ENCODE results near the gene EHD2.
A peak's percentile ranks its signal among the peaks of the same experiment; 100 is the strongest.

EHD2 gene

GRCh38 chr19:47695533-47696262 lies 17.5 kb upstream of the EHD2 start:
- H3K4me3 ChIP-seq (ENCODE audit: control insufficient read depth, low read depth, low read length): no peak overlapping the region
- TF ChIP-seq CTCF (IDR thresholded peaks at IDR 0.05; ENCODE audit: control insufficient read depth, insufficient read depth, low read depth, low read length, missing control alignments): no peak
- DNase-seq (ENCODE audit: low read depth): no peak

- no peak for DNase-seq (ENCODE audit: low read depth)
- H3K4me3 ChIP-seq (ENCODE audit: control insufficient read depth, low read depth, low read length): no peak overlapping the region
- no peak for TF ChIP-seq CTCF (IDR thresholded peaks at IDR 0.05; ENCODE audit: control insufficient read depth, insufficient read depth, low read depth, low read length, missing control alignments)
Measured at GRCh38 chr19:47696635-47697034, 16.6 kb upstream of the EHD2 start.

- H3K4me3 ChIP-seq (ENCODE audit: control insufficient read depth, low read depth, low read length): no peak overlapping the region
- TF ChIP-seq CTCF (IDR thresholded peaks at IDR 0.05; ENCODE audit: control insufficient read depth, insufficient read depth, low read depth, low read length, missing control alignments): peak; percentile 100
- peak; percentile 50 for DNase-seq (ENCODE audit: low read depth)
Measured at GRCh38 chr19:47697863-47698609, 15.2 kb upstream of the EHD2 start.

- no peak overlapping the region for H3K4me3 ChIP-seq (ENCODE audit: control insufficient read depth, low read depth, low read length)
- no peak for DNase-seq (ENCODE audit: low read depth)
- no peak for TF ChIP-seq CTCF (IDR thresholded peaks at IDR 0.05; ENCODE audit: control insufficient read depth, insufficient read depth, low read depth, low read length, missing control alignments)
Measured at GRCh38 chr19:47698631-47699359, 14.4 kb upstream of the EHD2 start.

- DNase-seq (ENCODE audit: low read depth): no peak
- TF ChIP-seq CTCF (IDR thresholded peaks at IDR 0.05; ENCODE audit: control insufficient read depth, insufficient read depth, low read depth, low read length, missing control alignments): peak; percentile 85
Measured at GRCh38 chr19:47699360-47699917, 13.8 kb upstream of the EHD2 start.

GRCh38 chr19:47700934-47701716 lies 12.1 kb upstream of the EHD2 start:
- no peak for TF ChIP-seq CTCF (IDR thresholded peaks at IDR 0.05; ENCODE audit: control insufficient read depth, insufficient read depth, low read depth, low read length, missing control alignments)
- H3K4me3 ChIP-seq (ENCODE audit: control insufficient read depth, low read depth, low read length): no peak overlapping the region
- DNase-seq (ENCODE audit: low read depth): no peak

More at GRCh38 chr19:47699360-47699917, 13.8 kb upstream of the EHD2 start:
- no peak overlapping the region for H3K4me3 ChIP-seq (ENCODE audit: control insufficient read depth, low read depth, low read length)

Measured in AG09309 (cell line).